ENCODE results near the gene CFAP61. TPM values are rescaled to one million over a fixed set of nuclear protein-coding genes. Genes with fewer than 3 reads are reported as not detected.

Gene CFAP61
- total RNA-seq, 2 donors from 2014 or later, result 1.0 TPM

GRCh38 chr20:20201124-20201523 is 148.8 kb downstream of the CFAP61 start:
- intact Hi-C loops (cut with DNase I), result no loop called here
- DNase-seq (no peak), ATAC-seq (no peak)

GRCh38 chr20:20201639-20202038 is 149.3 kb downstream of the CFAP61 start:
- no peak for DNase-seq
- no peak for ATAC-seq
- intact Hi-C loops (cut with DNase I), result no loop called here

- no peak for ATAC-seq
- DNase-seq, result no peak
- intact Hi-C loops (cut with DNase I), result no loop called here
Observed at GRCh38 chr20:20202768-20203167, 150.4 kb downstream of the CFAP61 start.

GRCh38 chr20:20203784-20204183 is 151.5 kb downstream of the CFAP61 start:
- DNase-seq, result no peak
- intact Hi-C loops (cut with DNase I), result no loop called here

GRCh38 chr20:20204256-20204655 is 151.9 kb downstream of the CFAP61 start:
- intact Hi-C loops (cut with DNase I), result no loop called here
- ATAC-seq (no peak), DNase-seq (no peak)

More at GRCh38 chr20:20203784-20204183, 151.5 kb downstream of the CFAP61 start:
- no peak for ATAC-seq

- intact Hi-C loops (cut with DNase I), result no loop called here
- ATAC-seq (no peak), DNase-seq (no peak)
Observed at GRCh38 chr20:20205141-20205861, 153.0 kb downstream of the CFAP61 start.

- ATAC-seq (no peak), DNase-seq (no peak)
- intact Hi-C loops (cut with DNase I), result no loop called here
Observed at GRCh38 chr20:20205862-20206236, 153.5 kb downstream of the CFAP61 start.

GRCh38 chr20:20206788-20207187 is 154.5 kb downstream of the CFAP61 start:
- DNase-seq, result no peak
- no peak for ATAC-seq
- intact Hi-C loops (cut with DNase I), result no loop called here

- no peak for ATAC-seq
- intact Hi-C loops (cut with DNase I), result no loop called here
Observed at GRCh38 chr20:20207291-20207690, 155.0 kb downstream of the CFAP61 start.

GRCh38 chr20:20207872-20208271 is 155.5 kb downstream of the CFAP61 start:
- DNase-seq (no peak), ATAC-seq (no peak)
- intact Hi-C loops (cut with DNase I), result no loop called here

More at GRCh38 chr20:20207291-20207690, 155.0 kb downstream of the CFAP61 start:
- no peak for DNase-seq

GRCh38 chr20:20209684-20210083 is 157.4 kb downstream of the CFAP61 start:
- DNase-seq (no peak), ATAC-seq (no peak)
- intact Hi-C loops (cut with DNase I), result loop anchor here in 1 of 2 donors (5.0 kb wide), 1 partner anchor 122 kb away; no protein-coding TSS in a partner anchor

- intact Hi-C loops (cut with DNase I), result loop anchor here in 1 of 2 donors (5.0 kb wide), 1 partner anchor 123 kb away; no protein-coding TSS in a partner anchor
- peak; percentile 34 for DNase-seq
- ATAC-seq, result peak; percentile 83 to 88
Observed at GRCh38 chr20:20210327-20210726, 158.0 kb downstream of the CFAP61 start.

- intact Hi-C loops (cut with DNase I), result loop anchor here in 1 of 2 donors (5.0 kb wide), 1 partner anchor 124 kb away; no protein-coding TSS in a partner anchor
- DNase-seq (no peak), ATAC-seq (no peak)
Observed at GRCh38 chr20:20210943-20211273, 158.6 kb downstream of the CFAP61 start.

- no peak for DNase-seq
- intact Hi-C loops (cut with DNase I), result loop anchor here in 1 of 2 donors (5.0 kb wide), 1 partner anchor 124 kb away; no protein-coding TSS in a partner anchor
- no peak for ATAC-seq
Observed at GRCh38 chr20:20211274-20211987, 159.1 kb downstream of the CFAP61 start.

- no peak for DNase-seq
- ATAC-seq, result no peak
- intact Hi-C loops (cut with DNase I), result loop anchor here in 1 of 2 donors (5.0 kb wide), 1 partner anchor 125 kb away; no protein-coding TSS in a partner anchor
Observed at GRCh38 chr20:20211988-20212518, 159.7 kb downstream of the CFAP61 start.

- intact Hi-C loops (cut with DNase I), result loop anchor here in 1 of 2 donors (5.0 kb wide), 1 partner anchor 125 kb away; no protein-coding TSS in a partner anchor
Observed at GRCh38 chr20:20212675-20213096, 160.4 kb downstream of the CFAP61 start.

GRCh38 chr20:20213526-20214121 is 161.3 kb downstream of the CFAP61 start:
- DNase-seq, result no peak
- no peak for ATAC-seq
- intact Hi-C loops (cut with DNase I), result loop anchor here in 1 of 2 donors (5.0 kb wide), 1 partner anchor 126 kb away; no protein-coding TSS in a partner anchor

More at GRCh38 chr20:20212675-20213096, 160.4 kb downstream of the CFAP61 start:
- no peak for ATAC-seq
- peak; percentile 20 for DNase-seq

- peak in 1 of 2 donors; percentile 35 for ATAC-seq
- DNase-seq, result peak; percentile 34
- intact Hi-C loops (cut with DNase I), result loop anchor here in 1 of 2 donors (5.0 kb wide), 1 partner anchor 128 kb away; no protein-coding TSS in a partner anchor
Observed at GRCh38 chr20:20214757-20215275, 162.5 kb downstream of the CFAP61 start.
